ENCODE results near the gene PPP2R5C. TPM values are rescaled to one million over a fixed set of nuclear protein-coding genes. Genes with fewer than 3 reads are reported as not detected.

Gene PPP2R5C
- total and polyA plus RNA-seq, 2 of the 8 experiments (the other 6 are each of a cell fraction or from before 2014, with no cell fraction given) = 49.6 to 95.9 TPM

- CTCF ChIA-PET (ENCODE audit: partially characterized antibody) = interaction anchor here (1.5 to 3.5 kb wide), 5 partner anchors 11 to 72 kb away, joined by 4 to 24 read pairs (median 16); no protein-coding TSS in a partner anchor
- H3K56ac ChIP-seq (replicated peaks; ENCODE audit: insufficient read length, low read depth, low read length) = no peak overlapping the region
- no peak overlapping the region for H2BK15ac ChIP-seq (ENCODE audit: low read length)
- FAIRE-seq = no peak
- H3K27me3 ChIP-seq (replicated peaks in 1 of 4; ENCODE audit: control insufficient read depth in 3 of 4, extremely low read depth in 1 of 4, insufficient read depth in 3 of 4, low read length in 3 of 4) = 0 out of 7 replicates have a peak, but pooled peaks cover 0 to 3% (median 0%) of the 10 kb centered on the region in 4 experiments
- no peak overlapping the region for H3K18ac ChIP-seq (ENCODE audit: extremely low read depth, low read length)
- no peak overlapping the region for H2BK5ac ChIP-seq (ENCODE audit: low read depth, low read length)
- no peak overlapping the region for H2BK120ac ChIP-seq (replicated peaks; ENCODE audit: low read depth, low read length)
- H3K9ac ChIP-seq (replicated peaks in 1 of 4; ENCODE audit: extremely low read depth in 1 of 4, low read depth in 3 of 4, low read length in 3 of 4) = no peak overlapping the region
- H2AFZ ChIP-seq (ENCODE audit: low read length) = no peak overlapping the region
- H3K4ac ChIP-seq (replicated peaks; ENCODE audit: insufficient read length, low read depth, low read length) = no peak overlapping the region
- no peaks in the 10 kb centered on the region for H3K79me1 ChIP-seq (ENCODE audit: low read depth, low read length)
- H2BK20ac ChIP-seq (ENCODE audit: low read length) = no peak overlapping the region
- peaks cover 0 to 3% of the 10 kb centered on the region in 2 experiments for H4K20me1 ChIP-seq (replicated peaks in 1 of 2; ENCODE audit: control insufficient read depth in 1 of 2, insufficient read depth in 2 of 2, low read length in 2 of 2)
- no peak overlapping the region for H2AK5ac ChIP-seq (ENCODE audit: low read depth, low read length)
- no peak overlapping the region for H4K91ac ChIP-seq (replicated peaks; ENCODE audit: insufficient read length, low read length)
- WGBS, 2 experiments (ENCODE audit: extremely low coverage in 1 of 2, insufficient coverage in 1 of 2, insufficient read length in 1 of 2, insufficient replicate concordance in 2 of 2, low coverage in 1 of 2, low lambda C conversion rate in 2 of 2, missing lambda C conversion rate in 1 of 2) = 94% methylated on average over 8 of the region's 8 CpGs; no CpG with 5 or more reads in 1 of the 2 experiments
- H3K27ac ChIP-seq (ENCODE audit: low read depth, low read length) = no peak overlapping the region
- H3K4me2 ChIP-seq (ENCODE audit: insufficient read depth in 1 of 2, low read depth in 2 of 2, low read length in 2 of 2) = no peak overlapping the region
- no peak overlapping the region for H3K23ac ChIP-seq (ENCODE audit: insufficient read length)
- H3K4me1 ChIP-seq (replicated peaks in 1 of 4; ENCODE audit: control insufficient read depth in 3 of 4, insufficient read depth in 4 of 4, low read length in 3 of 4) = peaks cover 0 to 3% (median 0%) of the 10 kb centered on the region in 4 experiments; a peak in 2 of 7 replicates
- H3K36me3 ChIP-seq (ENCODE audit: control insufficient read depth in 2 of 4, insufficient read depth in 4 of 4, low read length in 3 of 4) = no peaks in the 10 kb centered on the region
- no peaks in the 10 kb centered on the region for H3K23me2 ChIP-seq (ENCODE audit: low read depth, low read length)
- H3K14ac ChIP-seq (ENCODE audit: insufficient read length) = no peak overlapping the region
- no peak overlapping the region for H4K5ac ChIP-seq (ENCODE audit: insufficient read length, low read depth, low read length)
- H4K8ac ChIP-seq (ENCODE audit: extremely low read depth, insufficient read depth, low read length) = no peak overlapping the region
- no peak overlapping the region for H2BK12ac ChIP-seq (ENCODE audit: low read depth, low read length)
- H3K4me3 ChIP-seq (ENCODE audit: extremely low read depth in 1 of 4, insufficient read depth in 2 of 4, low read depth in 3 of 4, low read length in 4 of 4) = no peak overlapping the region
- DNase-seq (ENCODE audit: low read depth in 1 of 2, low spot score in 2 of 2) = no peak
- H3K9me3 ChIP-seq (ENCODE audit: insufficient read depth in 2 of 2, low read depth in 1 of 2, low read length in 1 of 2) = no peaks in the 10 kb centered on the region
- POLR2A ChIA-PET (ENCODE audit: partially characterized antibody) = no interaction called here
- no peaks in the 10 kb centered on the region for H3K79me2 ChIP-seq (ENCODE audit: control insufficient read depth in 1 of 2, insufficient read depth in 2 of 2, low read length in 2 of 2)
- TF ChIP-seq CREB1 (IDR thresholded peaks at IDR 0.05) (no peak), CHD2 (IDR thresholded peaks at IDR 0.05; ENCODE audit: low read length) (no peak), BRCA1 (IDR thresholded peaks at IDR 0.05; ENCODE audit: low read depth, low read length) (no peak), ATF3 (IDR thresholded peaks at IDR 0.05; ENCODE audit: insufficient read depth, low read depth, low read length) (no peak), USF2 (IDR thresholded peaks at IDR 0.05; ENCODE audit: low read length) (no peak), BACH1 (IDR thresholded peaks at IDR 0.05; ENCODE audit: low read length) (no peak), RNF2 (IDR thresholded peaks at IDR 0.05; ENCODE audit: borderline replicate concordance, low read depth, low read length, missing control alignments, poor library complexity, severe bottlenecking) (no peak), YY1 (IDR thresholded peaks at IDR 0.05; ENCODE audit: low read depth, low read length) (no peak), SUZ12 (IDR thresholded peaks at IDR 0.05; ENCODE audit: low read length) (no peak), CTCF (IDR thresholded peaks at IDR 0.05; ENCODE audit: control extremely low read depth in 1 of 3, insufficient read depth in 1 of 3, low read depth in 1 of 3, low read length in 3 of 3) (no peak)
Observed at GRCh38 chr14:101772770-101773169, 11.3 kb downstream of the PPP2R5C start.
